HT-29 (cell line): Measurements from ENCODE around the gene DIO1. TPM values are rescaled to one million over a fixed set of nuclear protein-coding genes. Genes with fewer than 3 reads are reported as not detected.
"Not testable (repeated sequence)": the region's sequence is repeated elsewhere in the genome, so short reads cannot be mapped to it uniquely, and the experiment has no call there.

Experiments
- DNase-seq: peaks from one replicate; pipeline ENCODE4 v3.0.0-alpha.2; 2015; ENCODE audit warnings: low spot score
- total RNA-seq: library from RNA; depleted of rRNA; stranded (reverse); fragments of >200 nt; shearing (Covaris generic); gene quantifications from 2 replicates; pipeline ENCODE4 v1.2.3, GENCODE V29; 2014; rRNA removed

The DIO1 gene
- not detected in 2 replicates for total RNA-seq

DNA sequence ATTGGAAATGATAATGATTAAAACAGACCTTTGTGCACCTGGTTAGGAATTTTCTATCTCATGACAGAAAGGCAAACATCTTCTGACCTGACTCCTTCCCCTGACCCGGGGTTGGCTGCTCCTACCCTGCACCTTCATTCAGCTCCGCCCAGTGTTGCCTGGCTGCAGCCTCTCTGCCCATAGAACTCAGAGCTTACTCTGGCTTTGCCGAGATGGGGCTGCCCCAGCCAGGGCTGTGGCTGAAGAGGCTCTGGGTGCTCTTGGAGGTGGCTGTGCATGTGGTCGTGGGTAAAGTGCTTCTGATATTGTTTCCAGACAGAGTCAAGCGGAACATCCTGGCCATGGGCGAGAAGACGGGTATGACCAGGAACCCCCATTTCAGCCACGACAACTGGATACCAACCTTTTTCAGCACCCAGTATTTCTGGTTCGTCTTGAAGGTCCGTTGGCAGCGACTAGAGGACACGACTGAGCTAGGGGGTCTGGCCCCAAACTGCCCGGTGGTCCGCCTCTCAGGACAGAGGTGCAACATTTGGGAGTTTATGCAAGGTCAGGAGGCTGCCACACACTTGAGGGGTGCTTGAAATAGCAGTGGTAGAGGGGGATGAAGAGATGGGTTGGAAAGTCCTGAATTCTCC lies at the start of gene DIO1:
TSS of gene DIO1 (plus strand) at position 189 of the 638 bp plus-strand sequence. CDS start at position 213, 24 bp downstream.
- DNase-seq, result peak; percentile 30

GRCh38 chr1:53847980-53848379 lies 46.0 kb upstream of the DIO1 start:
- DNase-seq, result no peak

DNA sequence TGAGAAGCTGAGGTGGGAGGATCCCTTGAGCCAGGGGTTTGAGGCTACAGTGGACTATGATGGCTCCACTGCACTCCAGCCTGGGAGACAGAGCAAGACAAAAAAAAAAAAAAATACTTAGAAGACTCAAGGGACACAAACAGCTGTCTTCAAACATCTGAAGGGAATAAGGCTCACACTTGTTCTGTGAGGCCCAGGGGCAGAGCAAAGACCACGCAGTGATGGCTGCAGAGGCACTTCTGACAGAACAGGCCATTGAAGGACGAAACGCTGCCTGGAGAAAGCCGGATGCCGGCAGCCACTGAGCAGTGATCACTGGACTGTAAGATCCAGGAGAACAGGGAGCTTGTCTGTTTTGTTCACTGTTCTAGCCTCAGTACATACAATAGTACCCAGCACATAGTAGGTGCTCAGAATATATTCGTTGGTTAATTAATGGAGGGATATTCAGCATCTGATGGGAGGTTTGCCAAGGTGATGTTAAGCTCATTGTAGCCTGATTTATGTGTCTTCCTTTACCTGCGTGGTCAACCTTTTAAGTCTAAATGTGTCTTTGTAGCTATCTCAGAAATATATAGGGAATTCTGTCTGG lies 43.8 kb upstream of the DIO1 start:
- no peak for DNase-seq

GRCh38 chr1:53851571-53852285 lies 42.3 kb upstream of the DIO1 start:
- DNase-seq, result no peak

DNA sequence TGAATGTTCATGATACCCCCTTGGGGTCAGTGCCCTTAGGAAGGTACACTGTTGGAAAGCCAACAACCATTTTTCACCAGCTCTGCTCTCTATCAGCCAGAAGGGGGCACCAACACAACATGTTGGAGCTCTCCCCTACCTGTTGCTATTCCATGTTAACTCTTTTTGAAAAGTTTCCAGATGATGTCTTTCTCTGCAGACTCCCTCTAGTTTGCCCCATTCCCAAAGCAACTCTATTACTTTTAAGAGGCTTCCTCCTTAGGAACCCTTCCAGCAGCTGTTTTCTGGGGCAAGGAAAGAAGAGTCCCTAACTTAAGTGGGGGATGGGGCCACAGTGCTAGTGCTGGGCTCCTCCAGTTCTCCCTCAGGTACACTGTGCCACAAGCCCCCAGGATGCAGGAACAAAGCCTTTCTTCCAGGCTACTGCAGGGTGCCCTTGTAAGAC lies 33.0 kb upstream of the DIO1 start:
- peak; percentile 80 for DNase-seq

DNA sequence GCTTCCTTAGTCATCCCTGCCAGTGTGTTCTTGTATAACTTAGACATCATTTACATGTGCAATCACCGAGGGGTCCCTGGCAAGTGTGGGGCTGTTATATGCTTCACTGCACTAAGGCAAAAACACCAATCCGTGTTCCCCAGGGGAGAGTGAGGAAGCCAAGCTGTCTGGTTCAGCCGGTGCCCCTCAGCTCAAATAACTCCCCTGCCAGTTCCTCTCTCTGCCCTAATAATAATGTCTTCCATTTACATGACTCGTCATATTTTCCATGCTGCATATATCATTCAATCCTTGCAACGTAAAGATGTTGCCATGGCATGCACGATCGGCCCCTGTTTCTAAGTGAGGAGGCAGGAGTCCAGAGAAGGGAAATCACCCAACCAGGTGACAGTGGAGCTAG lies 31.5 kb upstream of the DIO1 start:
- DNase-seq, result no peak

- DNase-seq, result no peak
These were observed 25.4 kb upstream of the DIO1 start for GRCh38 chr1:53868565-53868964.

GRCh38 chr1:53869454-53870117 lies 24.4 kb upstream of the DIO1 start:
- no peak for DNase-seq

GRCh38 chr1:53871221-53871620 lies 22.8 kb upstream of the DIO1 start:
- no peak for DNase-seq

GRCh38 chr1:53871773-53872484 lies 22.1 kb upstream of the DIO1 start:
- DNase-seq, result no peak

DNA sequence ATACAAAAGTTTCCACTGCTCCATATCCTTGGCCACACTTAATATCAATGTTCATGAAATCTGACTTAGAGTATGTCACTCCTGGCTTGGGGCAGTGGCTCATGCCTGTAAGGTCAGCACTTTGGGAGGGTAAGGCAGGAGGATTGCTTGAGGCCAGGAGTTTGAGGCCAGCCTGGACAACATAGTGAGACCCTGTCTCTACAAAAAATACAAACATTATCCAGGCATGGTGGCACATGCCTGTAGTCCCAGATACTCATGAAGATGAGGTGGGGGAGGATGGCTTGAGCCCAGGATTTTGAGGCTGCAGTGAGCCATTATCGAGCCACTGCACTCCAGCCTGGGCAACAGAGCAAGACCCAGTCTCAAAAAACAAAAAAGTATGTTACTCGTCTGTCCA lies 18.8 kb upstream of the DIO1 start:
- not testable (repeated sequence) for DNase-seq

DNA sequence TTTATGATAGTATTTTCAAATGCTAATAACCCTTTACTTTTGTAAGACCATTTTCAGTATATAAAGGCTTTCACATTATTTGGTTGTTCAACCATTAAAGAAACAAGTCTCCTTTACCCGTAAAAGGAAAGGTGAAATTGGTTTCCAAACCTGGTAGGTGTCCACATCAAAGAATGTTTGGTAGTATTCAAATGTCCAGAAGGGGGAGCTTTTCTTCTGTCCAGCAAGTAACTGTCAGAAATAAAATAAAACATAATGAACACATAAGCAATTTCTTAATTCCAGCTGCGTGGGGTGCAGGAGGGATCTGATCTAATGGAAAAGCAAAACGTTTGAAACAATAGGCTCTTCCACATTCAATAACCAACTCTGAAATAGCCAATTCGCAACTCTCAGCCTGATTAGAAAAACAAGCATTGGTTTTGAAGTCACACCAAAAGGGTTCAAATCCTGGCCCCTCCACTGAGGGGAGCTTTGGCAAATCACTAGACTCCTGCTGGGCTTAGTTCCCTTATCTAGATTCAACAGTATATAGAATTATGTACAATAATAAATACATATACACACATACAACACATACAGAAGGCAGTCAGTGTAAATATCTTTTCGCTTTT lies 15.4 kb upstream of the DIO1 start:
- DNase-seq, result peak; percentile 59

DNA sequence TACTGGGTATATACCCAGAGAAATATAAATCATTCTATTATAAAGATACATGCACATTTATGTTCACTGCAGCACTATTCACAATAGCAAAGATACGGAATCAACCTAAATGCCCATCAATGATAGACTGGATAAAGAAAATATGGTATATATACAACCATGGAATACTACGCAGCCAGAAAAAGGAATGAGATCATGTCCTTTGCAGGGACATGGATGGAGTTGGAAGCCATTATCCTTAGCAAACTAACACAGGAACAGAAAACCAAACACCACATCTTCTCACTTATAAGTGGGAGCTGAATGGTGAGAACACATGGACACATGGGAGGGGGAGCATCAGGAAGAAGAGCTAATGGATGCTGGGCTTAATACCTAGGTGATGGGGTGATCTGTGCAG lies 12.1 kb upstream of the DIO1 start:
- DNase-seq, result not testable (repeated sequence)

- not testable (repeated sequence) for DNase-seq
These were observed 10.4 kb upstream of the DIO1 start for GRCh38 chr1:53883600-53883999.

DNA sequence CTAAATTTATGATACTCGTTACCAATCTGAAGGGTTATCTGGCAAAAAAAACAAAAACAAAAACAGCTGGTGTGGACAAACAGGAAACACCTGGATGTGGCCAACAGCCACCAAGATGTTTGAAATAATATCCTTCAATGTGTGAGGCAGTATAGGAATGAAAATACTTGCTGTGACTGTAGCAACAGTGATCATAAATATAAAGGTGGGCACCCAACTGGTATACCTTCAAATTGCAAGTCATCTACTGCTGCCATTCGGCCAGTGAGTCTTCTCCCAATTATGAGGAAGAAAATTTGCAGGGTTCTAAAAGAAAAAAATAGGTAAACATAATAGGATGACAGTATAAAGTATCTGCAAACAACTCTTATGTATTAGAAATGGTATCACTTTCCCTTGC lies 5.3 kb upstream of the DIO1 start:
- DNase-seq, result no peak

GRCh38 chr1:53889304-53890298 lies 4.4 kb upstream of the DIO1 start, which contains the start of gene YIPF1:
Gene YIPF1, minus strand, starts transcription at chr1:53889797. Its CDS starts 860 bp downstream, at chr1:53888937.
- DNase-seq, result peak; percentile 77

DNA sequence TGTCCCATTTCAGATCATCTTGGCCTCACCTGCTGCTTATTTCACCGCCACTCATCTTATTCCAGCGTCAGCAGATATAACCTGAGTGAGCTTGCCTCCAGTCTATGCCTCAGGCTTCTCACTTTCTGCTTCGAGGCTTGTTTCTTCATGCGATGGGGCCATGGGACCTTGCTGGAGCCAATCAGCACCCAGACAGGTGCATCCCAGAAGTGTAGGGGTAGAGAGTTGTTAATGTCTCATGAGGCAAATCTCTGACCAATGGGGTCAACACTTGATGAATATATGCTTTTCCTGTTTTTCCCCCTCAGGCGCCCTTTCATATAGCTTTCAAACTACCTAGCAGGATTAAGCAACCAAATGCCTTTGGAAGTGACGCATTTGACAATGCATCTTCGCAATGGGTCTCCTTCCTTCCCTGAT lies 3.5 kb upstream of the DIO1 start:
- no peak for DNase-seq

DNA sequence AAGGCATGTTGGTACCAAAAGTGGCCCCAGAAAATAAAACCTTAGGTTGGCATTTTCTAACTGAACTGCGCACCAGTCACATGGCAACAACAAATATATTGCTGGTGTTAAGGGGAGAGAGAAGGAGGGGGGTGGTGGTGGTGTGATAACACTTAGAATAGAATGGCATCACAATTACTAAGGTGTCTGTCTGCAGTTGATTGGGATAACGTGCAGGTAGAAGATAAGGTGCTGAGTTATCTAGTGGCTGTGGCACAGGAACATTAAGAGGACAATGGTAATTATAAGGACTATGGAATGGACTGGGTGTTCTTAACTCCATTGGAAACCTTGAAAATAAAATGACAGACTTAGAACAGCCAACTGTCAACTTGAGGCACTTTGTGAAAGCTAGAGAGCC lies 3.0 kb upstream of the DIO1 start:
- DNase-seq, result no peak

GRCh38 chr1:53891678-53892077 lies 2.3 kb upstream of the DIO1 start:
- DNase-seq, result no peak

GRCh38 chr1:53892911-53893310 lies 1.1 kb upstream of the DIO1 start:
- DNase-seq, result no peak
